Subcutaneous abdominal adipose tissue (tissue), 5 donors: ENCODE measurements around the gene GPR150.

ENCODE experiments used
- H3K27ac ChIP-seq: one replicate; pipeline ENCODE4 v1.7.0; 2013; ENCODE audit warnings: low read depth, mild to moderate bottlenecking, inconsistent platforms, low read length, moderate library complexity
- H3K27me3 ChIP-seq, 5 donors: one replicate each; pipeline ENCODE4 v1.7.0; 2013; ENCODE audit warnings: low read length in 5 of 5, inconsistent platforms in 1 of 5; ENCODE audit not compliant: control insufficient read depth in 5 of 5, insufficient read depth in 4 of 5
- H3K36me3 ChIP-seq, 5 donors: one replicate each; pipeline ENCODE4 v1.7.0; 2013; ENCODE audit warnings: low read length in 5 of 5; ENCODE audit not compliant: control insufficient read depth in 5 of 5, insufficient read depth in 5 of 5
- H3K4me1 ChIP-seq, 5 donors: one replicate each; pipeline ENCODE4 v1.7.0; 2013; ENCODE audit warnings: low read length in 5 of 5, mild to moderate bottlenecking in 3 of 5, moderate library complexity in 1 of 5; ENCODE audit not compliant: control insufficient read depth in 5 of 5, insufficient read depth in 5 of 5
- H3K4me3 ChIP-seq, 5 donors: one replicate each; pipeline ENCODE4 v1.7.0; 2013; ENCODE audit warnings: low read length in 5 of 5, low read depth in 1 of 5
- H3K9ac ChIP-seq, 5 donors: one replicate each; pipeline ENCODE4 v1.7.0; 2013; ENCODE audit warnings: low read length in 5 of 5, mild to moderate bottlenecking in 4 of 5, moderate library complexity in 3 of 5
- H3K9me3 ChIP-seq, 5 donors: one replicate each; pipeline ENCODE4 v1.7.0; 2013; ENCODE audit warnings: low read length in 5 of 5; ENCODE audit not compliant: control insufficient read depth in 5 of 5
- donor health status: healthy.
- donor health status: healthy.
- donor health status: healthy.
- donor health status: healthy.
- donor health status: healthy.

GPR150 gene

DNA sequence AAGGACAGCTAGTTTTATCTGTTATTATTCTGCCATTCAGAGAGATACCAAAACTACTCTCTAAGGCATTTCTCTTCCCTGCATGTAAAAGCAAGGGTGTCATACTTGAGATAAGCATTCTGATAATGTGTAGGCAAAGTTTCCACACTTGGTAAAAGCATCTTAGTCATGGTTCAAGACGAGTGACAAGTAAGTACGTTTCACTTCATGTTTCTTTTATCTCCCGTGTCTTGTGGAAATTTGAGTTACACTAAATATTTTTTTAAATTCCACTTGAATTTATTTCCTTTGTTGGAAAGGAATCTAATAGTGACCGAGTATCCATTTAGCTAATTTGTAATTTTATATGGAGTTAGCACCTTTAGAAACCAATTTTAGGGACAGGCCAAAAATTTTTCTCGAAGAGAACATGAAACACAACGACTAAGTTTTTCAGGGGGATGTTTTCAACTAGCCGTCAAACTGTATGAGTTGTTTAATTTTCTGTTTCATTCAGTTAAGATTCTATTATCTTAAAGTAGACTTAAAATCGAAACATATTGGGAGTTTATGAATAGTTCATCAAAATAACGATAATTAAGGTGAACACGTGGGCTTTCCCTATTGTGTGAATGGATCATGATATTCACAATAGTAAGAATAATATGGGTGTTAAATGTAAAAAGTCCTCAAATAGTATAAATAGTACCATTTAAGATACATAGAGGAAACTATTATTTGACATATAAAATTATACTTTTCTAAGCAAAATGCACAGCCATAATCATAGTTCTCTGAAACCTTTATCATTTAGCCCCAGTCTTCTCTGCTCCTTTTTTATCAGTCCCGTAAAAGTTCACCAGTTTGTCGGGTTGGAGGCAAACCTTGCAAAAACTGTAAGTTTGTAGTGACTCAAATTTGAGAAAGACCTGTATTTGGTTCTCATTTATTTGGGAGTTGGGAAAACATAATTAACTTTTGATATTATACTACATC is 28.3 kb downstream of the GPR150 start:
- H3K27ac ChIP-seq: no peak overlapping the region
- H3K27me3 ChIP-seq: no peaks in the 10 kb centered on the region
- peaks cover 0 to 12% (median 8%) of the 10 kb centered on the region in 5 donors for H3K4me1 ChIP-seq
- no peaks in the 10 kb centered on the region for H3K9me3 ChIP-seq
- H3K36me3 ChIP-seq: peaks cover 0 to 2% (median 0%) of the 10 kb centered on the region in 5 donors
- H3K4me3 ChIP-seq: no peak overlapping the region
- no peak overlapping the region for H3K9ac ChIP-seq

DNA sequence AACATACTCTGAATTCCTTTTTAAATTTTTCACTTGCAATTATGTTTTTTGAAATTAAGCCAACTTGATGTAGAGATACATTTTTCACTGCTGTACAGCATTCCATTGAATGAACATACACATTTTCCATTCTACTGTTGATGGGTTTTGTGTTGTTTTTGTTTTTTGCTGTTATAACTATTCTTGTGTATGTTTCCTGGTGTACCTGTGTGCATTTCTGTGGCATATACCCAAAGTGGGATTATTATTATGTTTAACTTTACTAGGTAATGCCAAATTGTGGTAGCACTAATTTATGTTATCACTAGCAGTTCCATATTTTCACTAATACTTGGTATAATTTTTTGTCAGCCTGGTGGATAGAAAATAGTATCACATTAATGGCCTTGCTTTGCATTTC is 29.4 kb downstream of the GPR150 start:
- no peak overlapping the region for H3K4me3 ChIP-seq
- H3K4me1 ChIP-seq: peaks cover 0 to 11% (median 8%) of the 10 kb centered on the region in 5 donors
- H3K9me3 ChIP-seq: no peaks in the 10 kb centered on the region
- peaks cover 0 to 4% (median 0%) of the 10 kb centered on the region in 5 donors for H3K36me3 ChIP-seq
- H3K9ac ChIP-seq: no peak overlapping the region
- no peak overlapping the region for H3K27ac ChIP-seq
- no peaks in the 10 kb centered on the region for H3K27me3 ChIP-seq

DNA sequence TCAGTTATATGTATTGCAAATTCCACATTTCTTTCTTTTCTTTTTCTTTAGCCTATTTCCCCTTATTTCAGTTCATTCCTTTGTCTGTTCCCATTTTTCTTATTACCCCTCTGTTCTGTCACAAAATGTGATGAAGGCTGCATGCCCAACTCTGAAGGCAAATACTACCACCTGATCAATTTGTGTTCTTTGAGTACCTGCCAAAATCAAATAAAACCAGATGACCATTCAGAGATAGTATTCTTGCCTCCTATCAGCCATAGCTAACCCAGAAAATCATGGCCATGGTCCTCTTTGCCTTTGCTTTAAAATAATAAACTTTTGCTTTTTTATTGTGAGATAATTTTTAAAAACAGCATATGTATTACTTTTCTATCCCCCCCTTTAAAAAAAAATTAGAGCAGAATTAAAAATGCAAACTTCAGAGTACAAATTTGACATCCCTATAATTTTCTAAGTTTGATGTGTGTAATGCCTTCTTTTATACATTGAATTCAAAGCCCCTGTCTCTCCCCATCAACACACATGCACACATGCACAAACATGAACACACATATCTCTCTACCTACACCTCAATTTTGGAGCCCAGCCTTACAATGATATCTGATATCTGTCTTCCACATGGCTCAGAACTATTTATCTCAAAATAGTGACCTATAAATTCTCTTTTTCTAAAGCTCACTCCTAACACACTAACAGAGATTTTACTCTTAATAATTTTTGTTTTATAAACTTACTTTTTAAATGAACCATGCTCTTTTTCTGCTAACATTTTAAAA is 30.1 kb downstream of the GPR150 start:
- Histone ChIP-seq H3K27ac (no peak overlapping the region), H3K36me3 (peaks cover 0 to 4% (median 0%) of the 10 kb centered on the region in 5 donors), H3K27me3 (no peaks in the 10 kb centered on the region), H3K9ac (no peak overlapping the region), H3K4me1 (peaks cover 0 to 11% (median 8%) of the 10 kb centered on the region in 5 donors), H3K9me3 (no peaks in the 10 kb centered on the region), H3K4me3 (no peak overlapping the region)

DNA sequence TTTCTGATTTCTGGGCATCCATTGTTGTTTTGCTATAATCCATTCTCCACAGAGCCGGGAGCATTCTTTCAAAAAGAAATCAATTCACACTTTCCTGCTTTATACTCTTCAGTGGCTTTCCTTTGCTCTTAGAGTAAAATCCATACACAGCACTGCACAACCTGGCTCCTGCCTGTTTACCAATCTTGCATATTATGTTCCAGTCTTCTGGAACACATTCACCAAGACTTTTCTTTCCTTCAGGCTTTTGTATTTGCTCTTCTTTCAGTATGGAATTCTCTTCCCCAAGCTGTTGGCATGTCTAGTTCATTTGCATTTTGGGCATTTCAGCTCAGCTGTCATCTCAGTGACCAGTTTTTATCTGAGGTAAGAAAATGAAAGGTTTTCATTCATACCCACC is 33.0 kb downstream of the GPR150 start:
- no peaks in the 10 kb centered on the region for H3K27me3 ChIP-seq
- no peaks in the 10 kb centered on the region for H3K9me3 ChIP-seq
- H3K27ac ChIP-seq: no peak overlapping the region
- H3K4me1 ChIP-seq: peaks cover 0 to under 1% (median 0%) of the 10 kb centered on the region in 5 donors
- H3K9ac ChIP-seq: no peak overlapping the region
- H3K4me3 ChIP-seq: no peak overlapping the region
- peaks cover 0 to 14% (median 0%) of the 10 kb centered on the region in 5 donors for H3K36me3 ChIP-seq

DNA sequence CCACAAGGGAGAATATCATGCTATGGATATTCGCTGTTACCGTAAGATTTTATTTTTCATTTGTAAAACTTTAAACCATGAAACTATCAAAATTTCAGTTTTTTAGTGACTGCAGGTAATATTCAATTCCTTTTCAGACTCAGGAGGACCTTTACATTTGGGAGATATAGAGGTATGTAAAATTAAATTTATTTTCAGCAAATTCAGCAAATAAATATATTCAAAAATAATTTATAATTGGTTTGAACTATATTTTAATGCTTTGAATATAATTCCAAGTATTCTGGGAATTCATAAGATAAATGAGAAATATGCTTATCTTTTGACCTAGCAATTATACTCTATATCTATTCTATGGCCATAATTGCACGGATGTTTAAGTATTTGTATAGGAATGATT is 34.3 kb downstream of the GPR150 start:
- Histone ChIP-seq H3K36me3 (peaks cover 0 to 20% (median 2%) of the 10 kb centered on the region in 5 donors), H3K4me3 (no peak overlapping the region), H3K9me3 (no peaks in the 10 kb centered on the region), H3K27me3 (no peaks in the 10 kb centered on the region), H3K27ac (no peak overlapping the region), H3K4me1 (no peaks in the 10 kb centered on the region), H3K9ac (no peak overlapping the region)

DNA sequence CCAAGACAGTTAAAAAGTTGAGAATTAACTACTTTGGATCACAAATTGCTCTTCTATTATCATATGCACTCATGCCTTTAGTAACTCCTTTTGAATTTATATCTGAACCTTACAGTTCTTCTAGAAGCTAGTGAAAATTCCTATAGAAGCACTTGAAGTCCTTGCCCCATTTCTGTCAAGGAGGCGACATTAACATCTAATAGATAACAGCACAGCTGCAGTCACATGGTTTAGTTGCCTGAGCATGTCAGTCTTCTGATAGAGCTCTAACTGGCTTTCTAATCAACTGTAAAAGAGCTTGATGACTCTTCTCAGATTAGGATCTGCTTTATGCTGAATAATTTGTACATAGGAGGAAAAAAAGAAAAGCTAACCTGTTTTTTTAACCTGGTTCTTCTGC is 35.7 kb downstream of the GPR150 start:
- no peak overlapping the region for H3K27ac ChIP-seq

DNA sequence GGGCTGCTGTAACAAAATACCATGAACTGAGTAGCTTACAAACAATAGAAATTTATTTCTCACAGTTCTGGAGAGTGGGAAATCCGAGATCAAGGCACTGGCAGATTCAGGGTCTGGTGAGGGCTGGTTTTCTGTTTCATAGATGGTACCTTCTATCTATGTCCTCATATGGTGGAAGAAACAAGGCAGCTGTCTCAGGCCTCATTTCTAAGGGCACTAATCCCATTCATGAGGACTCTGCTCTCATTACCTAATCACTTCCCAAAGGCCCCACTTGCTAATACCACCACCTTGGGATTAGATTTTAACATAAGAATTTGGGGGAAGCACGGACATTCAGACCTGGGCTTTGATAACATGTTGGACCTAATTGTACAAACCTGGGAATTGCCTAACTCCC is 40.2 kb downstream of the GPR150 start:
- H3K36me3 ChIP-seq: peaks cover 0 to 18% (median 0%) of the 10 kb centered on the region in 5 donors

More for the DNA sequence above, 35.7 kb downstream of the GPR150 start:
- H3K4me1 ChIP-seq: no peaks in the 10 kb centered on the region
- no peaks in the 10 kb centered on the region for H3K9me3 ChIP-seq
- peaks cover 0 to 22% (median 2%) of the 10 kb centered on the region in 5 donors for H3K36me3 ChIP-seq
- no peak overlapping the region for H3K4me3 ChIP-seq
- H3K9ac ChIP-seq: no peak overlapping the region
- no peaks in the 10 kb centered on the region for H3K27me3 ChIP-seq

DNA sequence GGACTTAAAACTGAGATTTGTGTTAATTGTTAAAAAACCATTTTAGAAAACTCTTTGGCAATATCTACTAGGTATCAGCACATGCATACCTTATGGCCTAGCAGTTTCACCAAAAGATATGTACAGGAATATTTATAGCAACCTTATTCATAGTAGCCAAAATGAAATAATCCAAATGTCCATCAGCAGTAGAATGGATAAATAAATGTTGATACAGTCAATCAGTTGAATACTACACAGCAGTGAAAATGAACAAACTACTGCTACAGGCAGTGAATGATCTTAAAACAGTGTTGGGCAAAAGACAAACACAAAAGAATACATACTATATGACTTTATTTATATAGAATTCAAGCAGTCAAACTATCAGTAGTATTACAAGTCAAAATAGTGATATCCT is 43.1 kb downstream of the GPR150 start:
- Histone ChIP-seq H3K9ac (no peak overlapping the region), H3K9me3 (no peaks in the 10 kb centered on the region), H3K27me3 (no peaks in the 10 kb centered on the region), H3K4me3 (no peak overlapping the region), H3K4me1 (peaks cover 0 to 9% (median 3%) of the 10 kb centered on the region in 5 donors), H3K36me3 (peaks cover 0 to 8% (median 0%) of the 10 kb centered on the region in 5 donors), H3K27ac (no peak overlapping the region)

More for the DNA sequence above, 40.2 kb downstream of the GPR150 start:
- no peaks in the 10 kb centered on the region for H3K9me3 ChIP-seq
- H3K27me3 ChIP-seq: no peaks in the 10 kb centered on the region
- H3K9ac ChIP-seq: no peak overlapping the region
- H3K4me3 ChIP-seq: no peak overlapping the region
- peaks cover 0 to 9% (median 3%) of the 10 kb centered on the region in 5 donors for H3K4me1 ChIP-seq
- no peak overlapping the region for H3K27ac ChIP-seq

DNA sequence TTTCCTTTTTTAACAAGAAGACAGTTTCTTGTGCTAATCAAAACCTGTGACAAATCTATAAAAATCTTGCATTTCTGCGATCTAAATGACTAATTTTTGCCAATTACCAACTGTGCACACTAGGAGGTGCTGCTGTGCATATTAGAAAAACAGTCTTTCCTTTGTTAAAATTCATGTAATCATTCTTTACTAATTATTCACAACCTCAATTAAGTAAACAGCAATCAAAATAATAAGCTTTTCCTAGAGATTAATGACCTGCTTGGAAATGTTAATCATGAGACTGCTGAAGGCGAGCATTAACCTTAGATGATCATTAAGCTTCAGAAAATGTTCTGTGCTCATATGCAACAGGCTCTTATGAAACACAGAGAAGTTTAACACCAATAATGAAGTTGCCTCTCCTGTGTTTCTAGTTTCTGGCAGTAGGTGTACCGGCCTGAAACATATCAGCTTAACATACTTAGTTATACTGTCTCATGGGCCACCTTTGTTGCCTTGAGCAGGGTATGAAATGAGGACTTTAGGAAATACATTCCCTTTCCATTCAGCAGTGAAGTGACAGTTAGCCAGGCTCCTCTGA is 44.4 kb downstream of the GPR150 start:
- Histone ChIP-seq H3K27ac (peak overlapping the region; percentile 13), H3K27me3 (no peaks in the 10 kb centered on the region), H3K9ac (no peak overlapping the region)

More for the DNA sequence above, 44.4 kb downstream of the GPR150 start:
- H3K36me3 ChIP-seq: peaks cover 0 to 2% (median 0%) of the 10 kb centered on the region in 5 donors
- no peaks in the 10 kb centered on the region for H3K9me3 ChIP-seq
- peaks cover 0 to 10% (median 8%) of the 10 kb centered on the region in 5 donors for H3K4me1 ChIP-seq
- H3K4me3 ChIP-seq: no peak overlapping the region
